Central memory CD4-positive, alpha-beta T cell (primary cell): ENCODE measurements around the gene NACC2.
"Not testable (repeated sequence)": the region's sequence is repeated elsewhere in the genome, so short reads cannot be mapped to it uniquely, and the experiment has no call there.

Source experiments
- DNase-seq: peaks from one replicate; pipeline ENCODE4 v3.0.0; 2022

The NACC2 gene

GRCh38 chr9:136043441-136043991 is 51.6 kb downstream of the NACC2 start:
- DNase-seq, result no peak

- DNase-seq, result no peak
Observed at GRCh38 chr9:136042541-136042940, 52.5 kb downstream of the NACC2 start.

GRCh38 chr9:136040848-136041247 is 54.2 kb downstream of the NACC2 start:
- not testable (repeated sequence) for DNase-seq

GRCh38 chr9:136039488-136039887 is 55.6 kb downstream of the NACC2 start:
- no peak for DNase-seq

GRCh38 chr9:136036848-136037247 is 58.2 kb downstream of the NACC2 start:
- DNase-seq, result no peak

GRCh38 chr9:136036050-136036449 is 59.0 kb downstream of the NACC2 start:
- no peak for DNase-seq

- DNase-seq, result no peak
Observed at GRCh38 chr9:136031741-136032730, 63.1 kb downstream of the NACC2 start.

- DNase-seq, result no peak
Observed at GRCh38 chr9:136031094-136031493, 64.0 kb downstream of the NACC2 start.

GRCh38 chr9:136029556-136029955 is 65.5 kb downstream of the NACC2 start:
- no peak for DNase-seq

- DNase-seq, result no peak
Observed at GRCh38 chr9:136028760-136029470, 66.2 kb downstream of the NACC2 start.

- DNase-seq, result not testable (repeated sequence)
Observed at GRCh38 chr9:136026943-136027289, 68.2 kb downstream of the NACC2 start.

GRCh38 chr9:136026266-136026942 is 68.7 kb downstream of the NACC2 start:
- no peak for DNase-seq

GRCh38 chr9:136025481-136025880 is 69.6 kb downstream of the NACC2 start:
- DNase-seq, result no peak

- no peak for DNase-seq
Observed at GRCh38 chr9:136024696-136025316, 70.3 kb downstream of the NACC2 start.

GRCh38 chr9:136024286-136024685 is 70.8 kb downstream of the NACC2 start:
- DNase-seq, result no peak

GRCh38 chr9:136023410-136024225 is 71.5 kb downstream of the NACC2 start:
- DNase-seq, result no peak

GRCh38 chr9:136022731-136023409 is 72.2 kb downstream of the NACC2 start:
- no peak for DNase-seq

GRCh38 chr9:136021872-136022681 is 73.0 kb downstream of the NACC2 start:
- DNase-seq, result no peak

GRCh38 chr9:136021171-136021871 is 73.8 kb downstream of the NACC2 start:
- DNase-seq, result no peak
